ENCODE results near the gene SPSB2. TPM values are rescaled to one million over a fixed set of nuclear protein-coding genes. Genes with fewer than 3 reads are reported as not detected.

Gene SPSB2
- total RNA-seq, 1 experiment from 2014 or later: 9.2 TPM

DNA sequence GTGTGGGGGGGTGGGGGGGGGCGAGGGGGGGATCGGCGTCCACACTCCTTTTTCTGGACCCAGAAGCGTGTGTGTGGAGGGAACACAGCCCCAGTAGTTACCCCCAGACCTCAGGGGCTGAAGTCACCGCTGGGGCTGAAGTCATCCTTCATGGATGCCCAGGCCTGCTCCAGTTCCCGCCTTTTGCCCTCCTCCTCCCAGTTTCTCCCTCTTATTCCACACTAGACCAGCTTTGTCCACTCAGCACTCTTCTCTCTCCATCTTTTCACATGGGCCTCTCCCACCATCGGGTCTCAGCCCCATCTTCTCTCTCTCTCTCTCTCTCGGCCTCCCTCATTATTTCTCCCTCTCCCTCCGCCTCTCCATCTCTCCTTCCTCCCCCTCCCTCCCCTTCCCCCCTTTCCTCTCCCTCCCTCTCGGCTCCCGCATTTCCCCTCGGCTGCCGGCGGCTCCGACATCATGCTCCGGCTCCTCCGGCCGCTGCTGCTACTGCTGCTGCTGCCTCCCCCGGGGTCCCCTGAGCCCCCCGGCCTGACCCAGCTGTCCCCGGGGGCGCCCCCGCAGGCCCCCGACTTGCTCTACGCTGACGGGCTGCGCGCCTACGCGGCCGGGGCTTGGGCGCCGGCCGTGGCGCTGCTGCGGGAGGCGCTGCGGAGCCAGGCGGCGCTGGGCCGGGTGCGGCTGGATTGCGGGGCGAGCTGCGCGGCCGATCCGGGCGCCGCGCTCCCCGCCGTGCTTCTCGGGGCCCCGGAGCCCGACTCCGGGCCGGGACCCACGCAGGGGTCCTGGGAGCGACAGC, 44.9 kb downstream of the SPSB2 start, which contains the start of gene P3H3:
P3H3 (plus strand) TSS at position 426 of the 799 bp plus-strand sequence; CDS start at position 460, 34 bp downstream.
- Mint-ChIP-seq H3K27me3 (ENCODE audit: insufficient read depth, unreplicated experiment) (peaks cover 87% of the 10 kb centered on the region), H3K4me1 (ENCODE audit: insufficient read depth, unreplicated experiment) (peaks cover 29% of the 10 kb centered on the region), H3K9me3 (ENCODE audit: unreplicated experiment) (no peaks in the 10 kb centered on the region), H3K36me3 (ENCODE audit: insufficient read depth, unreplicated experiment) (no peaks in the 10 kb centered on the region), H3K4me3 (ENCODE audit: unreplicated experiment) (peak within 1 kb of the TSS; percentile 77), H3K27ac (ENCODE audit: low read depth, unreplicated experiment) (no peak within 1 kb of the TSS)
- POLR2A ChIA-PET: interaction anchor here (0.6 to 0.7 kb wide), 2 partner anchors 42 to 75 kb away, joined by 3 to 4 read pairs; partner anchors contain the start of gene MLF2
- peak; percentile 40 for DNase-seq (ENCODE audit: unreplicated experiment)
- TF ChIP-seq, protein P1, sequence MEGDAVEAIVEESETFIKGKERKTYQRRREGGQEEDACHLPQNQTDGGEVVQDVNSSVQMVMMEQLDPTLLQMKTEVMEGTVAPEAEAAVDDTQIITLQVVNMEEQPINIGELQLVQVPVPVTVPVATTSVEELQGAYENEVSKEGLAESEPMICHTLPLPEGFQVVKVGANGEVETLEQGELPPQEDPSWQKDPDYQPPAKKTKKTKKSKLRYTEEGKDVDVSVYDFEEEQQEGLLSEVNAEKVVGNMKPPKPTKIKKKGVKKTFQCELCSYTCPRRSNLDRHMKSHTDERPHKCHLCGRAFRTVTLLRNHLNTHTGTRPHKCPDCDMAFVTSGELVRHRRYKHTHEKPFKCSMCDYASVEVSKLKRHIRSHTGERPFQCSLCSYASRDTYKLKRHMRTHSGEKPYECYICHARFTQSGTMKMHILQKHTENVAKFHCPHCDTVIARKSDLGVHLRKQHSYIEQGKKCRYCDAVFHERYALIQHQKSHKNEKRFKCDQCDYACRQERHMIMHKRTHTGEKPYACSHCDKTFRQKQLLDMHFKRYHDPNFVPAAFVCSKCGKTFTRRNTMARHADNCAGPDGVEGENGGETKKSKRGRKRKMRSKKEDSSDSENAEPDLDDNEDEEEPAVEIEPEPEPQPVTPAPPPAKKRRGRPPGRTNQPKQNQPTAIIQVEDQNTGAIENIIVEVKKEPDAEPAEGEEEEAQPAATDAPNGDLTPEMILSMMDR (IDR thresholded peaks at IDR 0.05; ENCODE audit: unreplicated experiment): no peak
- intact Hi-C loops (cut with micrococcal nuclease): no loop called here
- CTCF ChIA-PET: interaction anchor here (1.1 to 8.7 kb wide), 3 partner anchors 20 to 75 kb away, joined by 4 to 74 read pairs (median 42); partner anchors contain the start of gene MLF2
- no TSS peak for BruUV-seq (replicated peaks)

DNA sequence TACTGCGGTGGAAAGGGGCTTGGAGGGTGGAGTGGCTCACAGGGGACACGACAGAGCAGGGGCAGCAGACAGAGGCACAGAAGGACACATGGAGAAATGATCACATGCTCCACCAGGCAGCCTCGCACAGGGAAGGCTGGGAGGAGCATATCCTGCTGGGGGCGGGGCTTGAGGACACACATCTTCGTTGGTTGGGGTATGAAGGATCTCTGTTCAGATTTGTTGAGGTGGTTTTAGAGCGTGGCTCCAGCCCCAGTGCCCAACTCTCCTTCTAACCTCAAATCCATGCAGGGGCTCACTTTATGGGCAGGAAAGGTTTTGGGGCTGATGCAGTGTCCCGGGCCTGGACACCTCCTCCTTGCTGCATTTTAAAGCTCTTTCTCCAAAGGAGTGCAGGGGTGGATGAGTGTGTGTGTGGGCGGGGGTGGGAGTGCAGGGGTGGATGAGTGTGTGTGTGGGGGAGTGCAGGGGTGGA, 45.6 kb downstream of the SPSB2 start:
- Mint-ChIP-seq H3K4me1 (ENCODE audit: insufficient read depth, unreplicated experiment) (peaks cover 29% of the 10 kb centered on the region), H3K36me3 (ENCODE audit: insufficient read depth, unreplicated experiment) (no peaks in the 10 kb centered on the region), H3K27me3 (ENCODE audit: insufficient read depth, unreplicated experiment) (peaks cover 94% of the 10 kb centered on the region), H3K27ac (ENCODE audit: low read depth, unreplicated experiment) (no peak overlapping the region), H3K9me3 (ENCODE audit: unreplicated experiment) (no peaks in the 10 kb centered on the region), H3K4me3 (ENCODE audit: unreplicated experiment) (peak overlapping the region; percentile 55)
- POLR2A ChIA-PET: interaction anchor here (0.7 kb wide), 1 partner anchor 74 kb away, joined by 3 read pairs; the partner anchor contains the start of gene MLF2
- BruUV-seq (replicated peaks): no TSS peak
- CTCF ChIA-PET: interaction anchor here (0.5 to 5.1 kb wide), 3 partner anchors 27 to 75 kb away, joined by 3 to 42 read pairs (median 14); partner anchors contain the start of gene MLF2
- TF ChIP-seq, protein P1 (IDR thresholded peaks at IDR 0.05; ENCODE audit: unreplicated experiment): no peak
- peak; percentile 87 for DNase-seq (ENCODE audit: unreplicated experiment)
- intact Hi-C loops (cut with micrococcal nuclease): no loop called here

DNA sequence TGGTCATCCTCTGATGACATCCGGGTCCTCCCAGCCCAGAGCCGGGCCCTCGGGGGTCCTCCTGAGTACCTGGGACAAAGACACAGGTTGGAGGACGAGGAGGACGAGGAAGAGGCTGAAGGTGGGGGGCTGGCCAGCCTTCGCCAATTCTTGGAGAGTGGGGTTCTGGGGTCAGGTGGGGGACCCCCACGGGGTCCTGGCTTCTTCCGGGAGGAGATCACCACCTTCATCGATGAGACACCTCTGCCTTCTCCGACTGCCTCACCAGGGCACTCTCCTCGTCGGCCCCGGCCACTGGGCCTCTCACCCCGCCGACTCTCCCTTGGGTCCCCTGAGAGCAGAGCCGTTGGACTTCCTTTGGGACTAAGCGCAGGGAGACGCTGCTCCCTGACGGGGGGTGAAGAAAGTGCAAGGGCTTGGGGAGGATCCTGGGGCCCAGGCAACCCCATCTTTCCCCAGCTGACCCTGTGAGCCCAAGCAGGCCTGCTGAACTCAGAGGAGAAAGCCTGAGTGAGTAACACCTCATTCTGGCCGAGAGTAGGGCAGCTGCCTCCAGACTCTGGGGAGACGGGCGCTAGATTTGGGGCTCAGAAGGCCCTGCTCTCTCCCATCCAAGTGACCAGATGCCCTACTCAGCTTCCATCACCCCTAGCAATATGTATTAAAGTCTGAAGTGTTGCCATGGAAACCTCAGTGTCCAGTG, 46.2 kb downstream of the SPSB2 start:
- Mint-ChIP-seq H3K4me3 (ENCODE audit: unreplicated experiment) (peak overlapping the region; percentile 55), H3K27me3 (ENCODE audit: insufficient read depth, unreplicated experiment) (peaks cover 99% of the 10 kb centered on the region), H3K9me3 (ENCODE audit: unreplicated experiment) (no peaks in the 10 kb centered on the region), H3K27ac (ENCODE audit: low read depth, unreplicated experiment) (no peak overlapping the region), H3K4me1 (ENCODE audit: insufficient read depth, unreplicated experiment) (peaks cover 29% of the 10 kb centered on the region), H3K36me3 (ENCODE audit: insufficient read depth, unreplicated experiment) (no peaks in the 10 kb centered on the region)
- ChIA-PET CTCF (interaction anchor here (0.5 to 5.1 kb wide), 16 partner anchors 9 to 212 kb away, joined by 3 to 42 read pairs (median 4); partner anchors contain the start of genes COPS7A, MLF2 and SPSB2), POLR2A (no interaction called here)
- DNase-seq (ENCODE audit: unreplicated experiment): no peak
- no TSS peak for BruUV-seq (replicated peaks)
- TF ChIP-seq, protein P1 (IDR thresholded peaks at IDR 0.05; ENCODE audit: unreplicated experiment): no peak
- intact Hi-C loops (cut with micrococcal nuclease): no loop called here
